HG02763 (cell line): ENCODE results near the gene TIAM1.

Experiments used
- ATAC-seq: cut with Tn5 transposase; IDR thresholded peaks from one replicate; pipeline ENCODE4 v1.9.1; 2021; ENCODE audit warnings: mild to moderate bottlenecking, moderate library complexity; ENCODE audit not compliant: unreplicated experiment

TIAM1 gene

DNA sequence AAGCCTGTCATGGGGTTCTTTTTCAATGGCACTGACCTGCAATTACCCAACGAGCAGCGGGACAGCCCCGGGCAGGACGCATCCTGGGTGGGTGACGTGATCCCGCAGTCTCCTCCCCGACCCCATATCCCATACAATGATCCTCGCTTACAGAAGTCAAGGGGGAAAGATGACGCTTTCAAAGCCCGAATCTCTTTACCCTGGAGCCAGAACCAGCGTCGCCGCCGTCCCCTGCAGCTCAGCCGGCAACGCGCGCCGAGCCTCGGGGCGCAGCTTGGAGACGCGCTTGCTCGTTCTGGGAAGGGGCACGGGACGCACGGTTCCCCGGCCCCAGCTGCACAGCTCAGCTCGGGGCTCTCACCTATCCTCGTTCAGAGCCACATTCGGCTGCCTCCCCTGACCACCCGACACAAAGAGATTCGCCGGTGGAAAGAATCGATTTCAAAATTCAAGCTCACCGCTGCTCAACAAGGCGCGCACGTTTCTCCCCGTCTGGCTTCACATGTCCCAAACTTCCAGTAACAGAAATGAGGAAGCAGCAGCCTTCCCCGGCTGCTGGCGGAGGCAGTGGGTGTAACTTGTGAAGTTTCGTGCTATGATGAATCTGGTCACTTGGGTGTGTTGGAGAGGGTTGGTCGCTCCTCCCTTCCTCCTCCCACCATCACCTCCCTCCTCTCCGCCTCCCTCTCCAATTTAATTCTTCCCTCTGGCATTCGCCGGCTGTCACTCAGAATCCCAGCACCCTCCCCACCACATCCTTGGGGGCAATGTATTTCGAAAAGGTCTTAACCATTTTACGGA lies at the start of gene TIAM1:
Gene TIAM1 (minus strand): TSS at position 582 of the 801 bp plus-strand sequence. CDS start 77,289 bp downstream, outside the sequence.
- ATAC-seq: no peak

DNA sequence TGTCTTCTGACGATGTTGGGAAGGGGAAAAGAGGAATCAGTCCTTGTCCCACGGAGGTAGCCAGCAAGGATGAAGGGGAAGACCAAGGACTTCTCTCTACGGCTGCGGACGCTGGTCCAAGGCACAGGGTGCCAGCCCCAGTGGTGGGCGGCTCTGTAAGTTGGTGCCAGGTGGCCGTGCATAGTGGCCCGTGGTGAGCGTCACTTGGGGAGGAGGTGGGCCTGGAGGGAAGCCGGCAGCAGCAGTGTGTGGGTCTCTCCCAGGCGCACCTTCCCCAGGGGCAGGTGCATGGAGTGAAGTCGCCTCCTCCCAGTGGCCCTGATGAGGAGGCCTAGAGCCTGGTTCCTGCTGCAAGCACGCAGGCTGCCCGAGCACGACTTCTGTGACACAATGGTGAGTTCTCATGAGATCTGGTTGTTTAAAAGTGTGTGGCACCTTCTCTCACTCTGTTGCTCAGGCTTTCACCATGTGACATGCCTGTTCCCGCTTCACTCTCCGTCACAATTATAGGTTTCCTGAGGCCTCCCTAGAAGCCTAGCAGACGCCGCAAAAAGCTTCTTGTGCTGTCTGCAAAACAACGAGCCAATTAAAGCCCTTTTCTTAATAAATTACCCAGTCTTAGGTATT lies 43.6 kb upstream of the TIAM1 start:
- no peak for ATAC-seq

DNA sequence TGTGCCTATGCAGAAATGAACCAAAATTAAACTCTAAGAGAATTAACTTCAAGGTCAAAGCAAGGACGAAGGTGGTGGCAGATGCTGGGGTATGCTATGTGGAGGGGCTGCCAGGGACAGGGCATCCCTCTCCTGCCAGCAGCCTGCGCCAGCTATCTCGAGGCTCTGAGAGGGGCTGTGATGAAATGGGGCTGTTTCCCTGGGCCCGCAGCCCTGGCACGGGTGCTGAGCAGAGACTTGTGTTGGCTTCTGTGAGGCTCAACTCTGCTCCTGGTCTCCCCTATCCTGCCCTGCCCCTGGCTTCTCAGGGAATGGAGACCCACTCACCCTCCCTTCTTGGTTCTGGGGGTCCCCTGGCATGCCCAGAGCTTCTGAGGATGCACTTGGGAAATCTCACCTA lies 41.9 kb upstream of the TIAM1 start:
- no peak for ATAC-seq

- no peak for ATAC-seq
These were observed 39.7 kb upstream of the TIAM1 start for GRCh38 chr21:31383770-31384169.

DNA sequence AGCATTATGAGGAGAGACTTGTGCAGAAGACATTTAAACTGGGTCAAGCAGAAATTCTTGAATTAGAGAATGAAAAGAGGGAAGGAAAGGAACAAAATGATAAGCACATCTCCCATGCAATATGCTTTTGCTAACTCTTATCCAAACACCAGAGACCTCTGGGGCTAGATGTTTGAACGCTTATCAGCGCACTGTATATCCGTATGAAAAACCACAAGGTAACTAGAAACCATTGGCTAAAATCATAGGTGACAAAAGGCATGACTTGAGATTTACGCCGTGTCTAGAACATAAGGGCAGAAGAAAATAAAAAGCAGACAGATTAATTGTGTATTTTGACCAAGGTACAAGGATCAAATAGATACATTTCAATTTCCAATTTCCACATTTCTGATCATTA lies 38.0 kb upstream of the TIAM1 start:
- ATAC-seq: no peak

GRCh38 chr21:31376301-31376700 lies 32.2 kb upstream of the TIAM1 start:
- ATAC-seq: no peak

- no peak for ATAC-seq
These were observed 30.3 kb upstream of the TIAM1 start for GRCh38 chr21:31374395-31374794.

DNA sequence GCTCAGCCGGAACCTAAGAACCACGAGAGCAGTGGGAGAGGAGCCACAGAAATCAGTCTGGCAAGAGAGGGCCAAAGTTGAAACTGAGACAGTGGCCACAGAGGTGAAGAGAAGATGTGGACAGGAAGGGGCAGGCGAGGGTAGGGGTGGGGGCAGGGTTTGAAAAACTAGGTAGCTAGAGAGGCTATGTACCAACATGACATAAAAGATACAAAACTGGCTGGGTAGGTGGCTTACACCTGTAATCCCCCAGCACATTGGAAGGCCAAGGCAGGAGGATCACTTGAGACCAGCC lies 28.4 kb upstream of the TIAM1 start:
- no peak for ATAC-seq

DNA sequence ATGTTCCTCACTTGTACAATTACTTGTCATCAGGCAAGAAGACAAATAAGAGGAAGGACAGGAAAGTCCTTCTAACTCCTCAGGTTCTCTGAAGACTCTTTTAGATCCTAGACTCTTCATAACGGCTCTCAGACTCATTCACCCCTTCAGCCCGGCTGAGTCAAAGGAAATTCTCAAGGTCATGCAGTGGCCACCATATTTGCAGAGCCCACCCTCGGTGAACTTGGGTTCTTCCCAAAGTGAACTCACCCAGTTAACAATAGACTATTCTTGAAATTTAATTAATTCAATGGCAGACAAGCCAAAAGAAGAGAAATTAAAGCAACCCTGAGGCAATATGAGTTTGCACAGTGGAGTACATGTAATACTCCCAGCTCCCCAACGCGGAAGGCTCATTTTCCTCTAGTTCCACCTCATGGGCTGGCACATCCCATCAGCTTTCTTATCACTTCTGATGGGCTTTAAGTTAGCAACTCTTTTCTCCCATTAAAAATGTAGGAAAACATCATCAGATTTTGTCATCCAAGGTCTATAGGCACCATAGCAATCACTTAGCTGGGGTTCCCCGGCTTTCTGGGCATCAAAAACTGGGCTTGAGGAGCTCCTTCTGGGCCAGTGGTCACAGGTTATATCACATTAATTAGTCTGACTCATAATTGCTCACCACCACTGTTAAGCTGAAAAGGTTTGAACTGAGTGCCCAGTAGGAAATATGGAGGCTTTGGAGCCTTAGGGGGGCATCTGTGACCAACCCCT lies 27.8 kb upstream of the TIAM1 start:
- ATAC-seq: no peak

GRCh38 chr21:31370893-31371544 lies 27.0 kb upstream of the TIAM1 start:
- no peak for ATAC-seq

GRCh38 chr21:31370281-31370892 lies 26.3 kb upstream of the TIAM1 start:
- ATAC-seq: no peak

GRCh38 chr21:31368361-31368760 lies 24.3 kb upstream of the TIAM1 start:
- ATAC-seq: no peak

DNA sequence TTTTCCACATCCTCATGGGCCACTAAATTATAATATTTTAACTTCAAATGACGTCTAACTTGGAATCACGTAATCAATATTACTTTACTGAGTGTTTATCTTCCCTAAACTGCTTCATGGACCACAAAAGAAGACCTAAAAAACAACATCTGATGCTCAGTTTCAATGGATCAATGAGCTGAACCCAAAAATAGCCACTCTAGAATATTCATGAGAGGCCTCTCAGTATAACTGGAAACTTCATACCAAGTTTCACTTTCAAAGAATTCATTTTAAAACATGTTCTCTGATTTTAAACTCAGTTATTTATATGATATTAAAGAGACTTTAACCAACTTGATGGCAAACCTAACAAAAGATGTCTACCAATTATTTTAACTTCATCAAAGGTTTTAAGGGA lies 23.7 kb upstream of the TIAM1 start:
- no peak for ATAC-seq

GRCh38 chr21:31366825-31367224 lies 22.8 kb upstream of the TIAM1 start:
- ATAC-seq: no peak

- ATAC-seq: no peak
These were observed 20.3 kb upstream of the TIAM1 start for GRCh38 chr21:31364253-31364945.

DNA sequence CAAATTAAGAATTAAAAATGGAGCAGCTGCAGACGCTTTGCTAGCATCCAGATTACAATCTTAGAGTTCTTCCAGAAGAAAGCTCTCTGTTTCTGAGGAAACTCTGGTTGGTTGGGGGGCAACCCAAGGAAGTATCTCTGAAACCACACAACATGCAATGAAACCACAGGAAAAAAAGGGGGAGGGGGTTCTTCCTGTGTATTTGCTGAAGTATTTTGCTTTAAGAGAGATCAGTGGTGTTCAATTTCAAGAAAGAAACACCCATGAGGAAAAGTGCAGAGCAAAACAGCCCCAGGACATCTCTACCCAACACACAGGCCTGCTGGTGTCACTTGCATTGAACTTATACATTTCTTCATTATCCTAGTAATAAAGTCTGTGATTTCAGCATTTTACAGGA lies 19.7 kb upstream of the TIAM1 start:
- no peak for ATAC-seq

- no peak for ATAC-seq
These were observed 16.7 kb upstream of the TIAM1 start for GRCh38 chr21:31360717-31361116.

DNA sequence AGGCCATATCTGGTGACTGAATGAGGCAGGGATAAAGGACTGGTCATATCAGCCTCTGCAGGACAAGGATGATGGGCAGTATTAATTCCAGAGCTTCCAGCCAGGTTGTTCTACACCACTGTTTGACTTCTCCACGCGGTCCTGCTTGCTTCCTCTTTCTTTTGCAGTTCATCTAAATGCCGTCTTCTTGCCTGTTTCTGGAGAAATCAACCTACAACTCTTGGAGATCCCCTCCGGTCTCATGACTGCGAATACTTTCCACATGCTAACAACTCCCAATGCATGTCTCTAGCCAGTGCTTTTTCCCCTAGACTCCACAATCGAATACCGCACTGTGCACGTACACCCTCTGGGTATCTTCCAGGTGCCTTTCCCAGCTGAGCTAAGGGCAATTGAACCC lies 14.1 kb upstream of the TIAM1 start:
- ATAC-seq: no peak

DNA sequence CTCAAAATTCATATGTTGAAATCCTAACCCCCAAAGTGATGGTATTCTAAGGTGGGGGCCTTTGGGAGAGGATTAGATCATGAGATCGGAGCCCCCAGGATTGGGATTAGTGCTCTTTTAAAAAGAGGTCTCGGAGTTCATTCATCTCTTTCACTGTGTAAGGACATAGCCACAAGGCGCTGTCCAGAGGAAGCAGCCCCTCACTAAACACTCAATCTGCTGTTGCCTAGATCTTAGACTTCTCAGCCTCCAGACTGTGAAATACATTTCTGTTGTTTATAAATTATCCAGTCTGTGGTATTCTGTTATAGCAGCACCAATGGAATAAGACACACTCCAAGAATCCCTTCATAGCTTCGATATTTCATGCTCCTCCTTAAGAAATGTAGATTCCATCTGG lies 12.4 kb upstream of the TIAM1 start:
- no peak for ATAC-seq

- no peak for ATAC-seq
These were observed 10.8 kb upstream of the TIAM1 start for GRCh38 chr21:31354604-31355443.
